K562 (cell line): ENCODE measurements around the gene ANKRD27. TPM values are rescaled to one million over a fixed set of nuclear protein-coding genes. Genes with fewer than 3 reads are reported as not detected.

Experiments
- ATAC-seq: fragments of 200-7000 bp; cut with Tn5 transposase; 3 replicates; pipeline ENCODE4 v1.9.1; 2020; ENCODE audit warnings: moderate library complexity
- BruUV-seq: library from RNA; stranded (reverse); fragments of 400-500 nt; replicated peaks from 2 replicates; lab custom pipeline; 2021; lab: Mats Ljungman, UMichigan
- CTCF ChIA-PET: fragments of 300-600 bp; formaldehyde crosslinking; extraction: SDS; loops from one replicate; lab custom pipeline; 2021; ENCODE audit warnings: low intra/inter-chr PET ratio; lab: Yijun Ruan, JAX
- POLR2A ChIA-PET: fragments of 300-600, 350-650 bp; sonication (Branson Sonifier 250); formaldehyde crosslinking; extraction: SDS; loops from one replicate; lab custom pipeline; 2021; ENCODE audit warnings: antibody characterized with exemption, inconsistent platforms; lab: Yijun Ruan, JAX
- DNase-seq, 4 experiments: peaks; one replicate each; pipeline versions ENCODE4 v3.0.0 to v3.0.0-alpha.2; 2011 to 2018; ENCODE audit warnings: low spot score in 3 of 4, mixed read lengths in 3 of 4; ENCODE audit errors: extremely low read depth in 1 of 4
- FAIRE-seq: peaks from 2 replicates; lab custom pipeline; 2011; peaks lifted over from hg19 to GRCh38; lab: Jason Lieb, UNC
- H2AFZ ChIP-seq: 2 replicates; pipeline ENCODE4 v1.6.0; 2011; ENCODE audit warnings: low read depth, low read length, control low read depth, inconsistent platforms
- H3K27ac ChIP-seq: fragments of 200-600 bp; 3 replicates; pipeline ENCODE4 v1.8.0; 2011; ENCODE audit warnings: low read depth, mild to moderate bottlenecking, control low read depth, inconsistent platforms, low read length, moderate library complexity, mixed read lengths; ENCODE audit errors: extremely low read depth
- H3K27me3 ChIP-seq, 2 experiments: fragments of 300-600 bp in 1 of 2; 2 replicates in 1 of 2; 3 replicates in 1 of 2; pipeline versions ENCODE4 v1.6.0 to v1.8.0; 2011; ENCODE audit warnings: inconsistent platforms in 2 of 2, low read length in 2 of 2, mild to moderate bottlenecking in 1 of 2, mixed read lengths in 1 of 2, moderate library complexity in 1 of 2; ENCODE audit not compliant: control insufficient read depth in 2 of 2, insufficient read depth in 2 of 2
- H3K36me3 ChIP-seq: fragments of 300-600 bp; 3 replicates; pipeline ENCODE4 v1.8.0; 2011; ENCODE audit warnings: mild to moderate bottlenecking, low read length, inconsistent platforms; ENCODE audit not compliant: control insufficient read depth, insufficient read depth
- H3K4me1 ChIP-seq, 2 experiments: fragments of 200-600 bp in 1 of 2; replicated peaks in 1 of 2; 2 replicates in 1 of 2; 3 replicates in 1 of 2; pipeline versions ENCODE4 v1.5.1 to v1.8.0; 2011; ENCODE audit warnings: inconsistent platforms in 2 of 2, low read length in 2 of 2, mild to moderate bottlenecking in 1 of 2, mixed read lengths in 1 of 2, moderate library complexity in 1 of 2; ENCODE audit not compliant: control insufficient read depth in 2 of 2, insufficient read depth in 2 of 2
- H3K4me2 ChIP-seq: 2 replicates; pipeline ENCODE4 v1.6.1; 2011; ENCODE audit warnings: low read length, control low read depth, inconsistent platforms, mixed read lengths; ENCODE audit not compliant: insufficient read depth
- H3K4me3 ChIP-seq: fragments of 200-600 bp; sonication (generic), shearing (Covaris generic); 2 replicates; pipeline ENCODE4 v1.5.1; 2016; ENCODE audit warnings: control low read depth, inconsistent platforms
- H3K79me2 ChIP-seq: fragments of 200-600 bp; 3 replicates; pipeline ENCODE4 v1.8.0; 2011; ENCODE audit warnings: low read length, inconsistent platforms; ENCODE audit not compliant: control insufficient read depth, insufficient read depth
- H3K9ac ChIP-seq, 2 experiments: 2 replicates each; pipeline versions ENCODE4 v1.6.0 to v1.6.1; 2011; ENCODE audit warnings: low read depth in 2 of 2, low read length in 2 of 2, control low read depth in 1 of 2, inconsistent platforms in 1 of 2, mild to moderate bottlenecking in 1 of 2, mixed read lengths in 1 of 2; ENCODE audit not compliant: insufficient read depth in 1 of 2
- H3K9me1 ChIP-seq: one replicate; pipeline ENCODE4 v1.6.0; 2011; ENCODE audit warnings: inconsistent platforms, mild to moderate bottlenecking, low read length, moderate library complexity; ENCODE audit not compliant: control insufficient read depth, insufficient read depth
- H3K9me3 ChIP-seq: replicated peaks from 2 replicates; pipeline ENCODE4 v1.5.1; 2011; ENCODE audit warnings: low read depth, low read length, inconsistent platforms; ENCODE audit not compliant: control insufficient read depth, insufficient read depth
- H4K20me1 ChIP-seq: replicated peaks from 2 replicates; pipeline ENCODE4 v1.6.1; 2011; ENCODE audit warnings: low read length, inconsistent platforms, mixed read lengths; ENCODE audit not compliant: control insufficient read depth, insufficient read depth
- CTCF ChIP-seq, 3 experiments: IDR thresholded peaks in 2 of 3; conservative IDR thresholded peaks in 1 of 3; 2 replicates each; pipeline ENCODE4 v1.5.1; 2011 to 2012; ENCODE audit warnings: low read length in 3 of 3, mild to moderate bottlenecking in 3 of 3, control low read depth in 2 of 3, improper control_type of control experiment in 1 of 3, inconsistent platforms in 1 of 3, low read depth in 1 of 3, mixed read lengths in 1 of 3, moderate library complexity in 1 of 3; ENCODE audit not compliant: insufficient read depth in 2 of 3
- PBX2 ChIP-seq, 2 experiments: IDR thresholded peaks in 1 of 2; conservative IDR thresholded peaks in 1 of 2; 2 replicates each; pipeline ENCODE4 v1.6.1; 2016; ENCODE audit warnings: low read depth in 2 of 2, mild to moderate bottlenecking in 1 of 2, missing compliant biosample characterization in 1 of 2, missing genetic modification characterization in 1 of 2, moderate library complexity in 1 of 2
- RBFOX2 ChIP-seq: fragments of 200-400 bp; formaldehyde crosslinking; IDR thresholded peaks from 2 replicates; pipeline ENCODE4 v1.6.1; 2017; ENCODE audit warnings: low read depth, mild to moderate bottlenecking, low read length, moderate library complexity
- RBM22 ChIP-seq: fragments of 200-400 bp; formaldehyde crosslinking; IDR thresholded peaks from 2 replicates; pipeline ENCODE4 v1.6.1; 2018; ENCODE audit warnings: low read length, low read depth; ENCODE audit not compliant: poor library complexity, severe bottlenecking
- RNF2 ChIP-seq: sonication (generic); IDR thresholded peaks from 2 replicates; pipeline ENCODE4 v1.6.1; 2016
- SP2 ChIP-seq: IDR thresholded peaks from 2 replicates; pipeline ENCODE4 v1.6.1; 2011; ENCODE audit warnings: mild to moderate bottlenecking, low read depth, low read length, moderate library complexity; ENCODE audit not compliant: poor library complexity, severe bottlenecking; ENCODE audit errors: extremely low read depth
- ZNF354B ChIP-seq: fragments of 250-450 bp; sonication (Bioruptor Pico); IDR thresholded peaks from 2 replicates; pipeline ENCODE4 v1.4.0; 2020
- WGBS: fragments of 100-300 bp; shearing (Covaris generic); methylation state at CpG from one replicate; pipeline ENCODE4 v1.1.6; 2016; ENCODE audit warnings: low coverage, mixed read lengths; ENCODE audit not compliant: insufficient coverage; ENCODE audit errors: missing lambda C conversion rate; 5-methylcytosine and 5-hydroxymethylcytosine counted together
- in situ Hi-C: fragments of 300-500 bp; cut with MboI; formaldehyde crosslinking; loops from 4 replicates; pipeline ENCODE4 v1.15.0; 2018; ENCODE audit warnings: inconsistent platforms, mixed read lengths
- intact Hi-C: fragments of 100-400 bp; cut with micrococcal nuclease; formaldehyde crosslinking; loops from 2 replicates; pipeline ENCODE4 v1.14.2; 2022
- polyA plus RNA-seq, 8 experiments: library from polyadenylated mRNA; depleted of rRNA in 4 of 8; stranded (reverse) in 5 of 8; unstranded in 3 of 8; fragments of >200 nt; fragmentation: Nextera tagmentation in 2 of 8; fragmentation: Illumina TruSeq in 1 of 8; extraction: Ambion mirVana in 2 of 8; extraction: Trizol in 1 of 8; gene quantifications; 2 replicates each; pipeline versions ENCODE4 v1.2.1 to v1.2.3, GENCODE V29; 2011 to 2014; ENCODE audit warnings: inconsistent platforms in 1 of 8, missing spikeins in 1 of 8
- total RNA-seq, 7 experiments: library from RNA; depleted of rRNA in 6 of 7; stranded (reverse); fragments of >200 nt in 6 of 7; fragmentation: Illumina TruSeq in 2 of 7; extraction: Trizol in 2 of 7; gene quantifications; 2 replicates each; pipeline versions ENCODE4 v1.2.1 to v1.2.3, GENCODE V29; 2011 to 2021; ENCODE audit warnings: low replicate concordance in 1 of 7

Gene ANKRD27
- total and polyA plus RNA-seq, 9 of the 15 experiments (the other 6 are each of a cell fraction or from before 2014, with no cell fraction given), result 5.3 to 71.3 (median 54.2) TPM

- no peak overlapping the region for H3K4me3 ChIP-seq
- peaks cover 81% of the 10 kb centered on the region for H3K36me3 ChIP-seq
- H3K9me3 ChIP-seq, result no peaks in the 10 kb centered on the region
- BruUV-seq, result no TSS peak
- intact Hi-C loops, result loop anchor here (1.0 kb wide), 1 partner anchor 45 kb away; no protein-coding TSS in a partner anchor
- peak overlapping the region; percentile 75 for H3K27ac ChIP-seq
- ChIA-PET POLR2A (no interaction called here), CTCF (no interaction called here)
- no peaks in the 10 kb centered on the region for H3K79me2 ChIP-seq
- no peaks in the 10 kb centered on the region for H4K20me1 ChIP-seq
- H3K27me3 ChIP-seq, result no peaks in the 10 kb centered on the region
- no peaks in the 10 kb centered on the region for H3K9me1 ChIP-seq
- TF ChIP-seq ZNF354B (CRISPR knock-in tag), result no peak
- TF ChIP-seq RBM22, result peak; percentile 49
- TF ChIP-seq RBFOX2, result 0 out of 2 replicates have a peak, but pooled peaks have one; percentile 45
- TF ChIP-seq PBX2 (CRISPR knock-in tag; IDR thresholded peaks at IDR 0.05; ENCODE audit: low read depth), result no peak
- no peak for TF ChIP-seq PBX2 (tag; conservative IDR thresholded peaks at IDR 0.05; ENCODE audit: low read depth)
- TF ChIP-seq CTCF (IDR thresholded peaks at IDR 0.05 in 2 of 3, conservative IDR thresholded peaks at IDR 0.05 in 1 of 3; ENCODE audit: insufficient read depth in 2 of 3, low read depth in 1 of 3, low read length in 3 of 3), result peak in 1 of 3 experiments; percentile 50; a peak in 2 of 6 replicates
- TF ChIP-seq RNF2, result no peak
- no peak for TF ChIP-seq SP2
- peak; percentile 42 for ATAC-seq
- H3K4me1 ChIP-seq, result peaks cover 17 to 41% of the 10 kb centered on the region in 2 experiments; a peak in 4 of 5 replicates
- WGBS, result 74% methylated on average over 13 of the region's 15 CpGs
- in situ Hi-C loops, result no loop called here
- DNase-seq, result peak in 2 of 4 experiments; percentile 9 to 27
- H2AFZ ChIP-seq, result no peak overlapping the region
- H3K4me2 ChIP-seq, result peak overlapping the region; percentile 45
- no peak for FAIRE-seq
- peak overlapping the region; percentile 11 to 43; a peak in 3 of 4 replicates for H3K9ac ChIP-seq
Observed at GRCh38 chr19:32627714-32628270, 47.2 kb downstream of the ANKRD27 start.
